Bronchial epithelial cell (primary cell): ENCODE data around the gene LGR5. TPM values are rescaled to one million over a fixed set of nuclear protein-coding genes. Genes with fewer than 3 reads are reported as not detected.
A peak's percentile ranks its signal among the peaks of the same experiment; 100 is the strongest.

Experiments used
- DNase-seq: peaks from one replicate; pipeline ENCODE4 v3.0.0-alpha.2; 2010; ENCODE audit warnings: low read depth
- FAIRE-seq: peaks from 2 replicates; lab custom pipeline; 2011; peaks lifted over from hg19 to GRCh38; lab: Jason Lieb, UNC
- H3K27me3 ChIP-seq: 2 replicates; pipeline ENCODE4 v1.5.1; 2011; ENCODE audit warnings: low read length; ENCODE audit not compliant: control insufficient read depth, insufficient read depth
- H3K36me3 ChIP-seq: 2 replicates; pipeline ENCODE4 v1.5.1; 2011; ENCODE audit warnings: low read length; ENCODE audit not compliant: control insufficient read depth, insufficient read depth
- H3K4me3 ChIP-seq: 2 replicates; pipeline ENCODE4 v1.5.1; 2011; ENCODE audit warnings: mild to moderate bottlenecking, low read depth, low read length, control low read depth
- total RNA-seq: library from RNA; depleted of rRNA; stranded (reverse); fragments of >200 nt; gene quantifications from 2 replicates; pipeline ENCODE4 v1.2.1, GENCODE V29; 2014
- TF ChIP-seq, protein P1 (sequence below): IDR thresholded peaks from 2 replicates; pipeline ENCODE4 v1.5.1; 2011; ENCODE audit warnings: mild to moderate bottlenecking, moderate library complexity, low read length, control low read depth, inconsistent platforms; ENCODE audit not compliant: insufficient read depth, severe bottlenecking

The LGR5 gene
- total RNA-seq, 1 donor from 2014 or later = not detected

DNA sequence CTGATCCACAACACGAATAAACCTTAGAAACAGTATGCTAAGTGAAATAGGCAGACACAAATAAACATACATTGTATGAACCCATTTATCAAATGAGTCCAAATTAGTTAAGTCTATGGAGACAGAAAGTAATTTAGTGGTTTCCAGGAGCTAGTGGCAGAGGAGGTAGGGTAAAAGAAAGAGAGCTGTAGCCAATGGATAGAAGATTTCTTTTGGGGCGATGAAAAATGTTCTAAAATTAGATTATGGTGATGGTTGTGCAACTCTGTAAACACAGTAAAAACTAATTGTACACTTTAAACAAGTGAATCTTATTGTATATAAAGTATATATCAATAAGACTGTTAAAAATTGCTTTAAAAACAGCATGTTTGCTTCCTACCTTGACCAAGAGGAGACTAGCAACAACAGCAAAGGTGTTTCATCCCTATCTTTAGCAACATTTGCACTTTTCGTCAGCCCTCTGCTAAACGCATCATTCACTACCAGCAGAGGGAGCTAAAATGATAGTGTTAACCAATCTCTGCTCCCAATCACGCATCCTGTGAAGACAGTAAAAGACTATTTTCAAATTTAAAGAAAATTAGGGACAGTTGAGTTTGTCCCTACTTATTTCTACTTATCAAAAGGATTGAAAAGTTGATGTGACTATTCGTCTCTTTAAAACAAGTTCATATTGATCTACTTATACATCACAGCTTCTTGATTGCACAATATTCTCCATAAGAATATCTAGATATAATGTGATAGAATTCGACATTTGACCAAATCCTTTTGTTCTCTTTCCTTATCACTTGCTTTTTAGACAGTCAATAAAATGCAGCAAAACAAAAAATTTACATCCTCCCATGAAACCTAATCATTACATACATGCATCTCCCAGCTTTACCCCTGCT lies 24.0 kb upstream of the LGR5 start:
- Histone ChIP-seq H3K36me3 (no peaks in the 10 kb centered on the region), H3K27me3 (no peaks in the 10 kb centered on the region), H3K4me3 (no peak overlapping the region)
- DNase-seq = peak; percentile 58
- TF ChIP-seq, protein P1, sequence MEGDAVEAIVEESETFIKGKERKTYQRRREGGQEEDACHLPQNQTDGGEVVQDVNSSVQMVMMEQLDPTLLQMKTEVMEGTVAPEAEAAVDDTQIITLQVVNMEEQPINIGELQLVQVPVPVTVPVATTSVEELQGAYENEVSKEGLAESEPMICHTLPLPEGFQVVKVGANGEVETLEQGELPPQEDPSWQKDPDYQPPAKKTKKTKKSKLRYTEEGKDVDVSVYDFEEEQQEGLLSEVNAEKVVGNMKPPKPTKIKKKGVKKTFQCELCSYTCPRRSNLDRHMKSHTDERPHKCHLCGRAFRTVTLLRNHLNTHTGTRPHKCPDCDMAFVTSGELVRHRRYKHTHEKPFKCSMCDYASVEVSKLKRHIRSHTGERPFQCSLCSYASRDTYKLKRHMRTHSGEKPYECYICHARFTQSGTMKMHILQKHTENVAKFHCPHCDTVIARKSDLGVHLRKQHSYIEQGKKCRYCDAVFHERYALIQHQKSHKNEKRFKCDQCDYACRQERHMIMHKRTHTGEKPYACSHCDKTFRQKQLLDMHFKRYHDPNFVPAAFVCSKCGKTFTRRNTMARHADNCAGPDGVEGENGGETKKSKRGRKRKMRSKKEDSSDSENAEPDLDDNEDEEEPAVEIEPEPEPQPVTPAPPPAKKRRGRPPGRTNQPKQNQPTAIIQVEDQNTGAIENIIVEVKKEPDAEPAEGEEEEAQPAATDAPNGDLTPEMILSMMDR = peak; percentile 71
- FAIRE-seq = no peak

DNA sequence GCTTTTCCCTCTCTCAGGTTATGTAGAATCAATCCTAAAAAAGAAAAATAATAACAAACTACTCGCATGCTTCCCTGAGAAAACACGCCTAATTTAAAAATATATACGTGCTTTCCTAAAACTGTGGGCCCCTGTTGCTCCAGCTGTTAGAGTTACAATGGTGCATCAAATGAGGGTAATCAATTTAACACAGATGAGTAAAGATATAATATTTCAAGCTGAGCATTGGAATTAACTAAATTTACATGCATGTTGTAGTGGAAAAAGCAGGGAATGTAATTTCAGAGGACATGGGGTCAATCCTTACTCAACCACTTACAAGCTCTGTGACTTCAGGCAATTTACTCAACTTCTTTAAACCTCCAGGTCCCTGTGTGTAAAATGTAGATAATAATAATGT lies 22.4 kb upstream of the LGR5 start:
- DNase-seq (no peak), FAIRE-seq (no peak)
- Histone ChIP-seq H3K27me3 (no peaks in the 10 kb centered on the region), H3K36me3 (no peaks in the 10 kb centered on the region), H3K4me3 (no peak overlapping the region)
- TF ChIP-seq, protein P1 = no peak

- TF ChIP-seq, protein P1 = no peak
- no peak for FAIRE-seq
Measured at GRCh38 chr12:71420775-71421406, 18.7 kb upstream of the LGR5 start.

DNA sequence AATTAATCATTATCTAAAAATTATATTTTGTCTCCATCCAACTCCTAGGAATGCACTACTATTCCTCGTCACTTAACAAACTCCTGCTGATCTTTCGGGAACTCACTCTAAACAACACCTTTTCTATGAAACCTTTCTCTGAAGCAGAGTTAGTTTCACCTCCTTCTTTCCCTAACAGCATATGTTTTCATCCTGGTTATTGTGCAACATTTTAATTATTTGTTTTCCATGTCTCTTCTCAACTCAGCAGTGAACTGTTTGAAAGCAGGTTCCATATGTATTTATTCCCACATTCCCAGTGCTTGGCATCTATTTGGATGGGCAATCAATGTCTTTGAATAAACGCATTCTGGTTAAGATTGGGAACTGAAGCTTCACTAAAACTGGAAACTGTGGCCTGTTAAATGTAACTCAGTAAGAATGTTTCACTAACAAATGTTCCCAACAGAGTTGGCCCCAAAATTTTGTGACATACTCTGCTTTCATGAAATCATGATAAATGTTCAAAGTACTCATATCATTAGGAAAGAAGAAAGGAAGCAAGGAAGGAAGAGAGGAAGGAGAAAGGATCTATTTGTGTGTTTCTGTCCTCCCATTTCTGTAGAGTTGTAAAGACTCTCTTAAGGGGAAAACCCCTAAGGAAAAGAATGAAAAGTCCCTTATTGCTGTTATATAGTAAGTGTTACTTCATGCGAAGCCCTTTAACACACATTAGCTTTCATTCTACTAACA lies 13.9 kb upstream of the LGR5 start:
- TF ChIP-seq, protein P1 = no peak
- peaks cover 1% of the 10 kb centered on the region for H3K27me3 ChIP-seq
- FAIRE-seq (no peak), DNase-seq (no peak)
- H3K36me3 ChIP-seq = no peaks in the 10 kb centered on the region
- H3K4me3 ChIP-seq = no peak overlapping the region

More at GRCh38 chr12:71420775-71421406, 18.7 kb upstream of the LGR5 start:
- no peaks in the 10 kb centered on the region for H3K36me3 ChIP-seq
- no peak overlapping the region for H3K4me3 ChIP-seq
- no peak for DNase-seq
- H3K27me3 ChIP-seq = no peaks in the 10 kb centered on the region

DNA sequence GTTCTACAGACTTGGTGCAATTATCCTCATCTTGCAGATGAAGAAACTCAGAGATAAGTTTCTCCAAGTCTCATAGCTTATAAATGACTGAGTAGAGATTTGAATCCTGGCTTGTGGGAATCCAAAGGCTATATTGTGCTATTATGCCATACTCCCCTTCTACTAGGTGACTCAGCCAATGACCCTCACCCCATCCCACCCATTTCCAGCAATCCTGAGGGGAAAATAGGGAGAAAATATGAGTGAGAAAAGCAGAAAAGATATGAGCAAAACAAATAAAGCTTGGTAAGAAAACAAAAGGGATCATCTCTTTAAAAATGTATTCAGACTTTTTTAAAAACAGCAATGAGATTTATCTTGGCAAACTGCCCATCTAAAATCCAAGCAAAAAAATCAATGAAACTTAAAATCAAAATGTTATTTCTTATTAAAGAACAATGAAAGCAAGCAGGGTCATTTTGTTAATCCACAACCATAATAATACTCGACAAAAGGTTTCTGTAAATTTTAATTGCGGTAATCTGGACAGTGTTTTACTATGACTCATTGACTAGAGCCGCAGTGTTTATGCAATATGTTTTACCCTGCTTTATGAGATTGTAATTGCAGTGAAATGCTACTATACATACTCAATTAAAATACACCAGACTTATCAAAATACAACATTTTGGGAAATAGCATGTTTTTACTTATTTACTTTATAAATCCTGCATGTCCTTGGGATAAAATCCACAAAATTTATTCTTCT lies 13.1 kb upstream of the LGR5 start:
- TF ChIP-seq, protein P1 = no peak

More for the DNA sequence above, 13.1 kb upstream of the LGR5 start:
- FAIRE-seq (no peak), DNase-seq (no peak)
- H3K36me3 ChIP-seq = no peaks in the 10 kb centered on the region
- no peak overlapping the region for H3K4me3 ChIP-seq
- H3K27me3 ChIP-seq = peaks cover 1% of the 10 kb centered on the region
